Retinal pigment epithelial cell (primary cell): ENCODE measurements around the gene IL17RD.

Source experiments
- DNase-seq: peaks from one replicate; pipeline ENCODE4 v3.0.0-alpha.2; 2010; ENCODE audit warnings: low read depth
- H3K4me3 ChIP-seq: 2 replicates; pipeline ENCODE4 v1.5.1; 2011; ENCODE audit warnings: mild to moderate bottlenecking, low read length, control low read depth, moderate library complexity
- CTCF ChIP-seq: conservative IDR thresholded peaks from 2 replicates; pipeline ENCODE4 v1.5.1; 2011; ENCODE audit warnings: low read depth, low read length, control low read depth, inconsistent platforms

Gene IL17RD

GRCh38 chr3:57076422-57076951, 88.7 kb downstream of the IL17RD start:
- no peak for TF ChIP-seq CTCF
- no peak overlapping the region for H3K4me3 ChIP-seq
- DNase-seq = no peak

GRCh38 chr3:57074135-57074534, 91.0 kb downstream of the IL17RD start:
- H3K4me3 ChIP-seq = no peak overlapping the region
- no peak for DNase-seq
- TF ChIP-seq CTCF = no peak

DNA sequence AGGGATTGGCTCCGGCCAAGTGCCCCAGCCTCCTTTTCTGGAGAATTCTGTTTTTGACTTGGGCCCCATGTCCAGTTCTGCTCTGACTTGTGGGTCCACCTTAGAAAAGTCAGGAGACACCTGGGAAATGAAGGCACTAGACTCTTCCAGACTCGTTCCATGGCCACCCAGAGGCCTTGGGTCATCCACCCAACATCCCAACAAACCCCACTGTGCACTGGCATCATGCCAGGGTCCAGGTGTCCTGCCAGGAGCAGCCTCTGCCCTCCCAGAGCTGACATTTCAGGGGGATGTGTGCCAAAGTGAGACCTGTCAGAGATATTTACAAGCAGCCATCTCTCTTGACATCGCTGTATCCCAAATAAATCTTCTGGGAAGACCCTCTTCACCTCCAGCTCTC, 91.5 kb downstream of the IL17RD start:
- DNase-seq = no peak
- no peak for TF ChIP-seq CTCF
- no peak overlapping the region for H3K4me3 ChIP-seq

- DNase-seq = no peak
- H3K4me3 ChIP-seq = no peak overlapping the region
- no peak for TF ChIP-seq CTCF
Measured at GRCh38 chr3:57069503-57069902, 95.7 kb downstream of the IL17RD start.

- peak; percentile 92 for DNase-seq
Measured at GRCh38 chr3:57068437-57069089, 96.6 kb downstream of the IL17RD start.

DNA sequence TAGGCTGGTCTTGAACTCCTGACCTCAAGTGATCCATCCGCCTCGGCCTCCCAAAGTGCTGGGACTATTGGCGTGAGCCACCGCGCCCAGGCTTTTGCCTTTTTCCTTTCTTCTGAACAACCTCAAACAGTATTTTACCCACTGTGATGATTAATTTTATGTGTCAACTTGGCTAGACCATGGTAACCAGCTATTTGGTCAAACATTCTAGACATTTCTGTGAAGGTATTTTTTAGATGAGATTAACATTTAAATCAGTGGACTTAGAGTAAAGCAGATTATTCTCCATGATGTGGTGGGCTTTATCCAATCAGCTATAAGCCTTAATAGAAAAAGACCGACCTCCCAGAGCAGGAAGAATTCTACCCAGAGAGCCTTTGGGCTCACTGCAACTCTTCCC, 98.7 kb downstream of the IL17RD start:
- H3K4me3 ChIP-seq = no peak overlapping the region
- DNase-seq = peak; percentile 79
- TF ChIP-seq CTCF = no peak

More at GRCh38 chr3:57068437-57069089, 96.6 kb downstream of the IL17RD start:
- TF ChIP-seq CTCF = no peak
- H3K4me3 ChIP-seq = peak overlapping the region; percentile 33

DNA sequence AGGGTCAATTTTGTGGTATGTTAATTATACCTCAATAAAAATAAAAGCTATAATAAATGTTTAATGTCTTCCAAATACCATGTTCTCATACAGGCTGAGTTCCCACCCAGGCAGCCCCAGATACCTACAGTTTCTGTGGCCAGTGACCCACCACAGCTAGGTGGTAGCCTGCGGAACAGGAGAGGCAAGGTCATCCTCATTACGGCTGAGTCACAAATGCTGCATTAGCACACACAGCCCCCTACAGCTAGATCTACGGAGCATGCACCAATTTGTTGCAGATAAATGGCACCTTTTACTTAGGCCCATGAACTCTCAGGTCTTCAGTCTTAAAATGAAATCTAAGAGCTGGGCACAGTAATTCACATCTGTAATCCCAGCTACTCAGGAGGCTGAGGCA, 99.6 kb downstream of the IL17RD start:
- H3K4me3 ChIP-seq = no peak overlapping the region
- TF ChIP-seq CTCF = no peak
- DNase-seq = no peak
